GM19324 (cell line): Measurements from ENCODE around the gene ISYNA1.
"Not testable (repeated sequence)": the region's sequence is repeated elsewhere in the genome, so short reads cannot be mapped to it uniquely, and the experiment has no call there.

Source experiments
- ATAC-seq: cut with Tn5 transposase; IDR thresholded peaks from one replicate; pipeline ENCODE4 v1.9.1; 2021; ENCODE audit warnings: mild to moderate bottlenecking, moderate library complexity; ENCODE audit not compliant: unreplicated experiment, low FRiP score

ISYNA1 gene

GRCh38 chr19:18421371-18421959 is 16.5 kb downstream of the ISYNA1 start:
- ATAC-seq = no peak

- ATAC-seq = no peak
These were observed 17.0 kb downstream of the ISYNA1 start for GRCh38 chr19:18420930-18421329.

- peak; percentile 3 for ATAC-seq
These were observed 18.1 kb downstream of the ISYNA1 start for GRCh38 chr19:18419699-18420460.

- peak; percentile 68 for ATAC-seq
These were observed 18.7 kb downstream of the ISYNA1 start, which contains the start of gene SSBP4 for GRCh38 chr19:18419195-18419698. Gene SSBP4 (plus strand): TSS chr19:18419398. CDS start chr19:18419649, 251 bp downstream.

GRCh38 chr19:18418483-18419194 is 19.3 kb downstream of the ISYNA1 start:
- ATAC-seq = no peak

- ATAC-seq = no peak
These were observed 19.9 kb downstream of the ISYNA1 start for GRCh38 chr19:18418029-18418482.

- ATAC-seq = no peak
These were observed 20.5 kb downstream of the ISYNA1 start for GRCh38 chr19:18417250-18418028.

- no peak for ATAC-seq
These were observed 21.1 kb downstream of the ISYNA1 start for GRCh38 chr19:18416778-18417249.

- ATAC-seq = no peak
These were observed 22.6 kb downstream of the ISYNA1 start for GRCh38 chr19:18415178-18415867.

GRCh38 chr19:18414504-18415177 is 23.3 kb downstream of the ISYNA1 start:
- ATAC-seq = no peak

GRCh38 chr19:18412610-18413239 is 25.2 kb downstream of the ISYNA1 start:
- no peak for ATAC-seq

- ATAC-seq = no peak
These were observed 29.9 kb downstream of the ISYNA1 start for GRCh38 chr19:18408053-18408476.

GRCh38 chr19:18406749-18407148 is 31.2 kb downstream of the ISYNA1 start:
- no peak for ATAC-seq

- not testable (repeated sequence) for ATAC-seq
These were observed 32.2 kb downstream of the ISYNA1 start for GRCh38 chr19:18405754-18406153.

- not testable (repeated sequence) for ATAC-seq
These were observed 35.3 kb downstream of the ISYNA1 start for GRCh38 chr19:18402455-18403248.

GRCh38 chr19:18401580-18402112 is 36.3 kb downstream of the ISYNA1 start:
- ATAC-seq = no peak

- no peak for ATAC-seq
These were observed 38.9 kb downstream of the ISYNA1 start for GRCh38 chr19:18399008-18399407.
